Measurements from ENCODE around the gene GBX2. TPM values are rescaled to one million over a fixed set of nuclear protein-coding genes. Genes with fewer than 3 reads are reported as not detected.

Gene GBX2
- total RNA-seq, 1 experiment from 2014 or later, result 18.0 TPM

DNA sequence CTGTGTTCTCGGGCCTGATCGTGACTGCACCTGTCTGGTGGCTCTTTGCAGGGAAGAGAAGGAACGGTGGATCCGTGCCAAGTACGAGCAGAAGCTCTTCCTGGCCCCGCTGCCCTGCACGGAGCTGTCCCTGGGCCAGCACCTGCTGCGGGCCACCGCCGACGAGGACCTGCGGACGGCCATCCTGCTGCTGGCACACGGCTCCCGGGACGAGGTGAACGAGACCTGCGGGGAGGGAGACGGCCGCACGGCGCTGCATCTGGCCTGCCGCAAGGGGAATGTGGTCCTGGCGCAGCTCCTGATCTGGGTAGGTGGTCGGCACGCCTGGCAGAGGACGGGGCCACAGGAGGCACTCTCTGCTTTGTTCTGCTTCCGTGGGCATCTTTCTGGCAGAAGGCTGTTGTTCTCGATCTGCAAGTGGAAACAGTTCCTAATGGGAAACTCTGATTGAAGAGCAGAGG lies 48.0 kb downstream of the GBX2 start:
- Histone ChIP-seq H3K27me3 (replicated peaks) (no peaks in the 10 kb centered on the region), H3K4me3 (no peak overlapping the region), H3K36me3 (peaks cover 3% of the 10 kb centered on the region; the same call in 1 of the 2 replicates), H3K27ac (no peak overlapping the region), H3K4me1 (replicated peaks) (peaks cover 6% of the 10 kb centered on the region), H3K9me3 (replicated peaks) (no peaks in the 10 kb centered on the region)
- DNase-seq (ENCODE audit: low read depth in 1 of 2, low spot score in 2 of 2), result no peak

- H3K27ac ChIP-seq, result no peak overlapping the region
- H3K27me3 ChIP-seq (replicated peaks), result no peaks in the 10 kb centered on the region
- peaks cover 6% of the 10 kb centered on the region for H3K4me1 ChIP-seq (replicated peaks)
- peaks cover 3% of the 10 kb centered on the region; the same call in 1 of the 2 replicates for H3K36me3 ChIP-seq
- no peak for DNase-seq (ENCODE audit: low read depth in 1 of 2, low spot score in 2 of 2)
- no peaks in the 10 kb centered on the region for H3K9me3 ChIP-seq (replicated peaks)
- H3K4me3 ChIP-seq, result no peak overlapping the region
These were observed 48.7 kb downstream of the GBX2 start for GRCh38 chr2:236119476-236119875.

DNA sequence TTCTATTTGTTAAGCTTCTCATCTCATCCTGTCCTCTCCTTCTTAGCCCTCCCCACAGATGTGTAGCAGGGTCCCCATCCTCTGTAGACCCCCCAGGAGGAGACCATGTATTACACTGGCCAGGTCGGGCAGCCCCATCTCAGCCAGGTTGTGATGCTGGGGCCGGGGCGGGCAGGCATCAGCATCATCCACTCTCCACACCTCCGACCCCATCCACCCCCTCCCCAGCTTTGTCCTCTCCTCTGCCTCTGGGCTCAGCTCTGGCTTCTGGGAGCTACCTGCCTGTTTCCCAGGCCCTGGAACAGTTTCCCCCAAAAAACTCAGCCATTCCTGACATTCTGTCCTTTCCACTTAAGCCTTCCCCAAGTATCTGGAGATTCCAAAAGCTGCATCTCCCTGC lies 49.2 kb downstream of the GBX2 start:
- H3K4me3 ChIP-seq, result no peak overlapping the region
- H3K4me1 ChIP-seq (replicated peaks), result peaks cover 6% of the 10 kb centered on the region
- no peaks in the 10 kb centered on the region for H3K27me3 ChIP-seq (replicated peaks)
- no peaks in the 10 kb centered on the region for H3K9me3 ChIP-seq (replicated peaks)
- DNase-seq (ENCODE audit: low read depth in 1 of 2, low spot score in 2 of 2), result no peak
- no peak overlapping the region for H3K27ac ChIP-seq
- H3K36me3 ChIP-seq, result peaks cover 3% of the 10 kb centered on the region; the same call in 1 of the 2 replicates

DNA sequence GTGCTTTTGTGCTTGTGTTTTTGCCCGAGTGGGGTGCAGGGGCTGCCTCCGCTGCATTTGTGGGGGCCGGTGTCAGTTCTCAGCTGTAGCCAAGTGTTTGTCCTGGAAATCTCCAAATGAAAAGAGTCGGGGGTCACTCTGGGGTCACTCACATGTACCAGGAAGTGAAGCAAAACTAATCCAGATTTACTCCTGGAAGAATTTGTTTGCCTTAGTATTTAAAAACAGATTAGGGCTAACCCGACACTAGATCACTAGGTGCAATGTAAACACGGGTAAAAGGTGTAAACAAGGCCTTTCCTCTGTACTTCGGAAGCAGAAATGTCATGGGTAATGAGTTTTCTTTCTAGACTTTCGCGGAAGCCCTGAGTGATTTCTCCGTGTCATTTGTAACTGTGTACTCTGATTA lies 50.3 kb downstream of the GBX2 start:
- Histone ChIP-seq H3K4me1 (replicated peaks) (peaks cover 6% of the 10 kb centered on the region), H3K27me3 (replicated peaks) (no peaks in the 10 kb centered on the region), H3K36me3 (peaks cover 3% of the 10 kb centered on the region; the same call in 1 of the 2 replicates), H3K4me3 (no peak overlapping the region), H3K9me3 (replicated peaks) (no peaks in the 10 kb centered on the region), H3K27ac (no peak overlapping the region)
- DNase-seq (ENCODE audit: low read depth in 1 of 2, low spot score in 2 of 2), result no peak

DNA sequence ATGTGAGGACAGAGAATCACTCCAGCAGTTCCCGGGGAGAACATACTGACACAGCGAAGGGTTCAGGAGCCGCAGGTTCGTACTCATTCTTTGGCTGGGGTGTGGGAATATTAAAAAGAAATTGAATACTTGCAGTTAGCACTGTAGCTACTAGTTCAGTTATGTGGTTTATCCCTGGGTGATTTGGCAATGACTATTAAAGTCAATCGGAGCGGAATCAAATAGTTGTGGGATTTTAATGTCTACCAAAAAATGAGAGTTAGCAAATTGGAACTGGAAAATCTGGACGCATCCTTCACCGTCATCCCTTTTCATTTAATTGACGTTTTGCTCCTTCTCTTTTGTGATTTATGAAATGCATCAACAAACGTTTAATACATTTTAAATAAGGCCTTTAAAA lies 50.8 kb downstream of the GBX2 start:
- no peaks in the 10 kb centered on the region for H3K27me3 ChIP-seq (replicated peaks)
- H3K27ac ChIP-seq, result no peak overlapping the region
- H3K36me3 ChIP-seq, result peaks cover 3% of the 10 kb centered on the region; the same call in 1 of the 2 replicates
- no peak overlapping the region for H3K4me3 ChIP-seq
- peaks cover 6% of the 10 kb centered on the region for H3K4me1 ChIP-seq (replicated peaks)
- no peaks in the 10 kb centered on the region for H3K9me3 ChIP-seq (replicated peaks)
- no peak for DNase-seq (ENCODE audit: low read depth in 1 of 2, low spot score in 2 of 2)

Other genes starting within 250 kb of the GBX2 start
- 1.1 TPM in 1 of 2 replicates, not detected in the other for gene ASB18, start 96.0 kb upstream of the GBX2 start, total RNA-seq (2014; rRNA removed; shearing (Covaris generic))